Medulla oblongata (tissue), 1 donor: Measurements from ENCODE around the gene PRKAG2.

Experiments used
- DNase-seq: peaks from one replicate; pipeline ENCODE4 v3.0.0-alpha.2; 2015; ENCODE audit errors: extremely low spot score

Gene PRKAG2

DNA sequence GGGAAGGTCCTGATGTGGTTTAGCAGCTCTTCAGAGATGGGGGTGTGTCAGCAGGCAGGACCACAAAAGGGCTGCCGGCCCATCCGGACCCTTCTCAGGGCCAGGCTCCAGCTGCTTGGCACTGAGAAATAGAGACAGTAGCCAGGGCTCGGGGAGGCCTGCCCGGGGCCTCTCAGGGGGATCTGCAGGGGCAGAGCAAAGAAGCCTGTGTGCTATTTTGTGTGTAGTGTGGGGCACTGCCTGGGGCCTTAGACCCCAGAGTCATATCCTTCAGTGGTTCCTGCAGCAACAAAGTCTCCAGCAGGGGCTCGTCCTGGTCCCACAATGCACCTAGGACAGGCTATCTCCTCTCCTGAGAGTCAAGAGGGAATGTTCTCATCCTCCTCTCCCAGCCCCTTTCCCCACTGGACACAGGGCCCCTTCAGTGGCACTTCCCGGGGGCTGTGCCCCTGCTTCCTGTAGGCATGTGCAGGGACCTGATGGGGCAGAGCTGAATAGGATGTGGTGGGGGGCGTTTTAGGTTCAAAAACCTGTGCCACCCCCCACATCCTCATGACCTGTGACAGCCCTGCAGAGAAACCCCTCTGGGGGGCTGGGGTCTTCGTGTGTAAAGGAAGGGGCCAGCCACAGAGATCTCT, 197.7 kb downstream of the PRKAG2 start:
- no peak for DNase-seq

- DNase-seq = no peak
These were observed 198.7 kb downstream of the PRKAG2 start for GRCh38 chr7:151678227-151678604.

GRCh38 chr7:151677581-151678226, 199.2 kb downstream of the PRKAG2 start:
- no peak for DNase-seq

DNA sequence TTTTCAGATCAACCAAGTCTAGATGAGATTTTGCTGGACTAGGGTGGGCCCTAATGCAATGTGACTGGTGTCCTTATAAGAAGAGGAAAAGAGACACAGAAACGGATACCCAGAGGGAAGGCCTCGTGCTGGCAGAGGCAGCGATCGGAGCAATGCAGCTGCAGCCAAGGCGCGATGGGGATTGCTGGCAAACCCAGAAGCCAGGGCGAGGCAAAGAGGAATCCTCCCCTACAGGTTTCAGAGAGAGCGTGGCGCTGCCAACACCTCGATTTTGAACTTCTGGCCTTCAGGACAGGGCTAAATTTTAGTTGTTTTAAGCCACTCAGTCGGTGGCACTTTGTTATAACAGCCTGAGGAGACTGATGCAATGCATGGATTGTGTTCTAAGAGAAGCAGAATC, 200.2 kb downstream of the PRKAG2 start:
- DNase-seq = no peak

DNA sequence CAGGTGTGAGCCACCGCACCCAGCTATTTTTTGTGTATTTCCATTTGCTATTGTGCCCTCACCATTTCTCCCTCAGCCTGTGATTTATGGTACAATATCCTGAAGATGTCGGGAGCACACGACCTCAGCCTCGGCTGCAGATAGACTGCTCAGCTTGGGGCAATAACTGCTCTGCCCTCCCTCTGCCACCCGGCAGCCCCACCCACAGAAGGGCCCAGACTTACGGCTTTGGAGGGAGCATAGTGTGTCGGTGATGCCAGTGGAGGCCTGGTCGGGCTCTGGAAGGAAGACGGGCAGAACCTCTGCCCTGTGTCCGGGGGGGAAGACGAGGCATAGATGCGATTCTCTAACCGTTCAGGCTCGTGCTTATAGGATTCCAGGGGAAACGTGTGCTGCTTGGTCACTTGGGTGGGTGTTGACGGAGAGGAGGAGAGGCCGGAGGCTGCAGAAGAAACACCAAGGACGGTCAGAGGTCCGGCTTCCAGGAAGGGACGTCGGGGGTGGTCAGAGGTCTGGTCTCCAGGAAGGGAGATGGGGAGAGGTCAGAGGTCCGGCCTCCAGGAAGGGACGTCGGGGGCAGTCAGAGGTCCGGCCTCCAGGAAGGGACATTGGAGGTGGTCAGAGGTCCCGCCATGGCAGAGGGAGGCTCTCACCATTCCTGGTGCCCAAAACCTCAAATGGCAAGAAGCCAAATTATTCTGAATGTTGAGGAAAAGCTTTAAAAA, 201.6 kb downstream of the PRKAG2 start:
- no peak for DNase-seq

- DNase-seq = no peak
These were observed 202.6 kb downstream of the PRKAG2 start for GRCh38 chr7:151674161-151674920.

GRCh38 chr7:151673216-151673615, 203.7 kb downstream of the PRKAG2 start:
- DNase-seq = no peak

DNA sequence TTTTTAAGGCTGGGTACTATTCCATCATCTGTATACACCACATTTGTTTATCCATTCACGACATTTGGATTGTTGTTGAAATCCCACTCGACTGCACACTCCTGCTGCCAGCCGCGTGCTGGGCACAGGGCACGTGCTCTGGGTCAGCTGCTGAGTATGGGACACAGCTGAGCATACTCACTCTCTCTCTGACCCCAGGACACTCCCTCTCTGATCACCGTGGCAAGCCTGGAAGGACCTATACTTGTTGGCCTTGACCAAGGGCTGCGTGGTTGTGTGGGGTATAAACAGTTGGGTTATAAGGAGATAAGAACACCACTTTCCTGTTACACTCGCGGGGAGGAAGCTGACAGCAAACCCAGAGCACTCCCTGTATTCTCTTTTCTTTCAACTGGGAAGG, 204.2 kb downstream of the PRKAG2 start:
- no peak for DNase-seq

DNA sequence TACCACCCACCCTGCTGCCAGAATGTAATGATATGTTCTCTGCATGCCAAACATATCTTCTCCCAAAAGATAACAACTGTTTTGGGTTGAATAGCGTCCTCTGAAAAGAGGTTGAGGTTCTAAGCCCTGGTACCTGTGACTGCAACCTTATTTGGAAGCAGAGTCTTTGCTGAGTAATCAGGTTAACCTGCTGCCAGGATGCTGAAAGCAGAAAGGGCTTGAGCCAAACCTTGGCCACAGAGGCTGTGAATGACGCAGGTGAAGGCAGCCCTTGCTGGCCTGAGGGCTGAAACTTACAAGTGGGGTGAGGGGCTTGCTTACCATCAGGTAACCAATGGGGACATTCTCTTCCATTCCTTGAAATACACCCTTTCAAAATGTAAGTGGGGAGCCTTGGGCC, 205.4 kb downstream of the PRKAG2 start:
- DNase-seq = no peak

DNA sequence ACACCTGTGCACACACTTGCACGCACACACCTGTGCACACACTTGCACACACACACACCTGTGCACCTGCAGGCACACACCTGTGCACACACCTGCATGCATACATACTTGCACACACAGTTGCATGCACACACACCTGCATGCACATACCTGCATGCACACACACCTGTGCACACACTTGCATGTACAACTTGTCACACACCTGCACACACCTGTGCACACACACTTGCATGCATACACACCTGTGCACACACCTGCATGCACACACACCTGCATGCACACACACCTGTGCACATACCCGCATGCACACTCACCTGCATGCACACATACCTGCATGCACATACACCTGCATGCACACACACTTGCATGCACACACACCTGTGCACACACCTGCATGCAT, 207.2 kb downstream of the PRKAG2 start:
- no peak for DNase-seq

GRCh38 chr7:151666886-151667285, 210.0 kb downstream of the PRKAG2 start:
- no peak for DNase-seq

DNA sequence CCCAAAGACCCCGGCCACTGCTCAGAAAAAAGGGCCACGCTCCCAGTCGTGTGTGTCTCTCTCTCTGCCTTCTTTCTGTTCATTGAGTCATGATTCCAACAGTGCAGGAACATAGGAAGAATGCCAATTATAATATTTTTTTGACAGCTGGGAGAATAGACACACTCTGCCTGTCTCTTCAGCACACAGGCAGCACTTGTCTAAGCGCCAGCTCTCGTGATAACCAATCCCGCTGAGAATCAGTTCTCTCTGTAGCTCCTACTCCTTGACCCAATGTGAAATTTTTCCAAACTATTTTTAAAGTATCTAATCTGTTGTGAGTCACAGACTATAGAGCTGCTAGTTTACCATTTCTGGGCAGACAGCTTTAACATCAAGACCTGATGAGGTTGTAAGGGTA, 211.5 kb downstream of the PRKAG2 start:
- DNase-seq = no peak

GRCh38 chr7:151664268-151664667, 212.6 kb downstream of the PRKAG2 start:
- no peak for DNase-seq

DNA sequence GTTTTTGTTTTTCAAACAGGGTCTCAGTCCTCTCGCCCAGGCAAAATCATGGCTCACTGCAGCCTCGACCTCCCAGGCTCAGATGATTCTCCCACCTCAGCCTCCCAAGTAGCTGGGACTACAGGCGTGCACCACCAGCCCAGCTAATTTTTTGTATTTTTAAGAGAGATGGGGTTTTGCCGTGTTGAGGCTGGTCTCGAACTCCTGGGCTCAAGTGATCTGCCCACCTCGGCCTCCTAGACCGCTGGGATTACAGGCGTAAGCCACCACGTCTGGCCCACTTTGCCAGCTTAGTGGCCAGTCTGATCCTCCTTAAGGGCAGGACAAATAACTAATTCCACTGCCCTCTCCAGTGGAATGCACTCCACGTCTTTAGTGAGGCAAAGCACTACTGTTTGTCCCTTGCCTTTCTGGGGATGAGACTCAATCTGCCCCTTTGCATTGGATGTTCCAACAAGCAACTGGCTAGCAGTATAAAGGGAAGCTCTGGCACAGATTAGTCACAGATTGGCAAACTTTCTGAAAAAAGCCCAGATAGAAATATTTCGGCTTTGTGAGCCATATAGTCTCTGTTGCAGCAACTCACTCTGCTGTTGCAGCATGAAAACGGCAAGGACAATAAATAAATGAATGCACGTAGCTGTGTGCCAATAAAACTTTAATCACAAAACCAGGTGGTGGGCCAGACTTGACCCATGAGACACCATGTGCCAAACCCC, 213.4 kb downstream of the PRKAG2 start:
- DNase-seq = no peak

- no peak for DNase-seq
These were observed 214.6 kb downstream of the PRKAG2 start for GRCh38 chr7:151662251-151662826.

DNA sequence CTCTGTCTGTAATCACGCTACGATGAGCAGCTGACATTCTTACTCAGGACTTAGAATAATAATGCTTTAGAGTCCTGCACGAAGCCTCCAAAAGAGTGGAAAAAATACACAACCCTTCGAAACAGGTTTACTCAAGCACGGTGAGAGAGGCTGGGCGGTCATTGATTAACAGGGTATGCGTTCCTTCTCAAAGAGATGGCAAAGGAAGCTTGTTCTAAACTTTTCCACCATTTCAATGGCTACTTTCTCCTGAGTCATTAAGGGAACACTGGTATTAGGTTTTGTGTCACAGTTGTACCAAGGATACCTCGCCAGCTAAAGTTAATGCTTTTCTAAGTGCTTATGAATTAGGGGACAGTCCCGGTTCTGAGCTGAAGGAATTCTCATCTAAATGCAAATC, 215.3 kb downstream of the PRKAG2 start:
- no peak for DNase-seq

DNA sequence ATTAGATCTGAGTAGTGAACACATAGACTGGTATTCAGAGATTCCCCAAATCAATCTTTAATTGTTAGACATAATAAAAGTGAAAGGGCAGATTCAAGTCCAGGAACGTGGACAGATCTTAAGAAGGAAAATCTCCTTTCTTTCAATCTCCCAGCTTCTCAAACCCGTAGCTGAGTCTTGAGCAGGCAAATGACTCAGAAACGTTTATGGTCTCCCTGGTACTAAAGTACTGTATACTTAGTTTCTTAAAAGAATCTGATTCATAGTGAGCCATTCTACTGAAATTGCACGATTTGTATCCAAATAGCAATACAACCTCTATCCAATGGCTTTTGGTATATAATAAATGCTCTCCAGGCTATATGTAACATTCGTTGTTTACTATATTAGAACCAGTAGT, 216.8 kb downstream of the PRKAG2 start:
- no peak for DNase-seq

DNA sequence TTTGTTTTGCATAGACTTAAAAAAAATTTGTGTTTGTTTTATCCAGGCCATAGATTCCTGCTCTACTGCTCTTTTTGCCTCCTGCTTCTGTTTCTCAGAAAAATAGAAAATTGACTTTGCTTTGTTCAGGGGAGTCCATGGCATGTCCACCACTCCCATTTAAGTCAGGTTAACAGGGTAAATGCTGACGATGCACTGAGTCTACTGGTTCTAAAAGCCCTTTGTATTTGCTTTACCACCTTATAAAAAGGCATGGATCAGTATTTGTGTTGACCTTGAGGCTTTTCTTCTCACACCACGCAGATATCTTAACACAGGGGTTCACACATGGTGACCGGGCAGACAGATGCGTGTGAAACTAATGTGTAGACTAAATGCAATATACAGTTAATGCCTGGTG, 217.7 kb downstream of the PRKAG2 start:
- no peak for DNase-seq

- no peak for DNase-seq
These were observed 218.1 kb downstream of the PRKAG2 start for GRCh38 chr7:151658778-151659177.

GRCh38 chr7:151657173-151657572, 219.7 kb downstream of the PRKAG2 start:
- DNase-seq = no peak

DNA sequence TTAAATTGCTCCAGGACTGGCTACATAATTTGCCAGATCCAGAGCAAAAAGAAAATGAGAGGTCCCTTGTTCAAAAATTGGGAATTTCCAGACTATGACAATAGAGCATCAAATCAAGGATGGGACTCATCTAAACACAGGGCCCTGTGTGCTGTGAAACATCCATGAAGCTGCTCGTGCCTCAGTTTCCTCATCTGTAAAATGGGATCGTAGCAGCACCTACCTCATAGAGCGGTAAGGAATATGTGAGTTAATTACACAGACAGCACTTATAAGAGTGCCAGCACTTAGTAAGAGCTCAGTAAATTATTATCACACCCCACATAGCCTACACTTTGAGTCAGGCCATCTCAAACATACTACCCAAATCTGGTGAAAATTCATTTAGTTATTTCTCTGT, 221.4 kb downstream of the PRKAG2 start:
- DNase-seq = no peak
